Amniotic epithelial cell (primary cell): ENCODE measurements around the gene LHX6.

Source experiments
- DNase-seq: peaks from one replicate; pipeline ENCODE4 v3.0.0-alpha.2; 2010; ENCODE audit warnings: low read depth

Gene LHX6

DNA sequence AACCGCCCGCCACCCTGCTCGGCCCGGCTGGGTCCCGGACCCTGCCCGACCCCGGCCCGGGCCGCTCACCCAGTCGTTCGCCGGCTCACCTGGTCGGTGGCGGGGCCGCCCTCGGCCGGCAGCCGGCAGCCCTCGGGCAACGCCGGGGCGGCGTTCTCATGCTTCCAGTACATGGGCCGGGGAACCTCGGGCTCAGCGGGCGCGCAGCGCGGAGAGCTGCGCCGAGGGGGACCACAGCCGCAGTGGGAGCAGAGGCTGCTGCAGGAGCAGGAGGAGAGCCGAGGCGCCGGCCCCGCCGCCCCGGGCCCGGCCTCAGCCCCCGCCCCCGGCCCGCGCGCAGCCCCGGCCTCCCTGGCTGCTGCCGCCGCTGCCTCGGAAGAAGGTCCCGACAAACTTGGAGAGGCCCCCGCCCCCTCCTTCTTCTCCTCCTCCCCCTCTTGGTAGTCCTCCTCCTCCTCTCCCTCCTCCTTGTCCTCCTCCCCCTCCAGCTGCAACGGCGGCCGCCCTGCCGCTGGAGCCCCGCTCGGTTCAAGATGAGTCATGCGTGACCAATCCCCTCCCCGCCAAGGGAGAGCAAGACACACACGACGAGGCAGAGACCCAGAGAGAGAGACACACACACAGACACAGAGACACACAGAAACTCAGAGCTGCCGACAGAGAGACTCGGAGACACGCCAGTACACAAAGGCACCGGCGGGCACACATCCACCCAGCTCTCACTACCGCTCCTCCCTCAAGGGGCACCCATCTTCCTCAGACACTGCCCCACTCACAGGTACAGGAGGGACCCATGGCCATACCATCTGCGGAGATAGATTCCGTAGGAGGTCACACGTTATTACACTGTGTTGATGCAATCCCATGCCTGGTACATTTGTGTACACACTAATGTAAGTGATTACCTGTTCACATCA lies at the start of gene LHX6:
Gene LHX6 (minus strand): TSS at position 390 of the 917 bp plus-strand sequence. CDS start 217 bp downstream, at position 173.
- DNase-seq: peak; percentile 16

GRCh38 chr9:122277285-122277897 lies 48.6 kb upstream of the LHX6 start:
- DNase-seq: no peak

GRCh38 chr9:122276096-122276495 lies 47.3 kb upstream of the LHX6 start:
- no peak for DNase-seq

GRCh38 chr9:122274055-122274454 lies 45.3 kb upstream of the LHX6 start:
- DNase-seq: no peak

DNA sequence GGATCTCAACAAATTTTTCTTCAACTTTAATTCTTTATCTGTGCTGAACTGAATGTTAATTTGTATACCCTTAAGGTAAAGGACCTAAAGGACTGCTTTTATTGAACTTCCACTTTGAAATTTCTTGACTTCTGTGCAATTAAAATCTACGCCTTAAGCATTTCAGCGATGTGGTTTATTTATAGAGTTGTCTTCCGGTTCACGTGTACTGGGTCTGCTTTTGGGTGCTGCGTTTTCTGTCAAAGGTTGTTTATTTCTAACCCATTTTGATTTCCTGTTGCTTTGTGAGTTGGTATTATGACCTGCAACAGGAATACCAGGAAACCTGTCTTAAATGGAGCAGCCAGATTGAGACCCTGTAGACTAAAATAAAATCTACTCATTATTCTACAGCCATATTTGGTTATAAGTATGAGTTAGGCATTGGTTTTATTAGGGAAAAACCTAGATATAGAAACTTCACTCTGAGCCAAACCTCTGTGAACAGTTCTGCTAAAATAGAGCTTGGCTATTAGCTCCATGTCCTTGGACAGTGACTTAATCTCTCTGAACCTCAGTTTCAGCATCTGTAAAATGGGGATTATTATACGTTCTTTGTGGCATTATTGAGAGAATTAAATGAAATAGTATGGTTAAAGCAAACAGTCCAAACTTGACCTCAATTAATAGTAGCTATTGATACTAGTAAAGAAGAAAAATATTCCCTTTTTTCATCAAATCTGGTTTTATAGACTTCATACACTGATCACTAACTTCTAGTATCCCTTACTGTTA lies 39.5 kb upstream of the LHX6 start:
- no peak for DNase-seq

DNA sequence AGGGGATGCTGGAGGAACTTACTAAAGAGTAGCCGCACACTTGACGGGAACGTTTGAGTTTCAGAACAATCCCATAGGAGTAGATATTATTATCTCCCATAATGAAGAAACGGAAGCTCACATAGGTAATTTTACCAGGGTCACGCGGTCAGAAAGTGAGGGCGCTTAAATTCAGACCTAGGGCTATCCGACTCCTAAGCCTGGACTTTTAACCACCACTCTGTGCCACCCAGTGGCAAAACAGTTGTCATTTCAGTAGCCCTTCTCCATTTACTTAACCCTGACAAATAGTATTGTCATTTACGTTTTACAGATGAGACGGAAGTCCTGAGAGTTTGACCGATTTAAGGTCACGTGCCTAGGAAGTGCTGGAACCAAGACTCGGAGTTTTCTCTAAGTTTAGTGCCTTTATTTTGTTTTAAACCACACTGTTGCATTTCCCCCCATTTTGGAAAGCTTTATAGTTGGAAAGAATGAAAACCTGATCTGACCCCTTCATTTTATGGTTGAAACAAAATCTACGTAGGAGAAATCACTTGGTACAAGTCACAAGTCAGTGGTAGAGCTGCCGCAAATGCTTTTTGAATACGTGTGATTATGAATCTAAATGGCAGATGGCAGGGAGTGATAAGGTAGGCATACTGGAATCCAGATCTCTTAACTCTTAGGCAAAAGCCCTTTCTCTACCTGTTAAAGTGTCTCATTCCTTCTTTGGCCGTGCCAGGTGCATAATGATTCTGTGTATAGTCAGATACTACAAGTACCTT lies 36.6 kb upstream of the LHX6 start:
- peak; percentile 20 for DNase-seq

- DNase-seq: peak; percentile 81
Measured at GRCh38 chr9:122264360-122265148, 35.8 kb upstream of the LHX6 start, which contains the start of the genes MRRF and RBM18. Gene MRRF (plus strand): TSS chr9:122264882. CDS start chr9:122270892, 6,010 bp downstream. Gene RBM18 (minus strand): TSS chr9:122264840. CDS start chr9:122261492, 3,348 bp downstream.

- DNase-seq: peak; percentile 13
Measured at GRCh38 chr9:122263699-122264349, 35.1 kb upstream of the LHX6 start.

DNA sequence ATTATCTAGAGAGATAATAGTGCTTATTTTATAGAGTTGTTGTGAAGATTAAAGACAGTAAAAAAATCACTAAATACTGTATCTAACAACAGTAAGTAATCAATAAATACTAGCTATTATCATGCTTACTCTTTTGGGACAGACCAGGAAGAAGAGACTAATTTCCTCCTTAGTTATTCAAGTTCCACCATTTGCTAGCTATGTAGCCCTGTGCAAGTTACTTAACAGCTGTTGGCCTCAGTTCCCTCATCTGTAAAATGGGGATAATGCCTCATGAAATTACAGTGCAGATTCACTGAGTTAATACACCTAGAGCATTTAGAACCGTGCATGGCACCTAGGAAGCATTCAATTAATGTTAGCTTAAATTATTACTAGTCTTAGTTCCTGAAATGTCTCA lies 33.3 kb upstream of the LHX6 start:
- no peak for DNase-seq

- DNase-seq: peak; percentile 26
Measured at GRCh38 chr9:122261469-122261881, 32.7 kb upstream of the LHX6 start.

- DNase-seq: no peak
Measured at GRCh38 chr9:122258886-122259415, 30.2 kb upstream of the LHX6 start.

- DNase-seq: no peak
Measured at GRCh38 chr9:122256206-122256605, 27.4 kb upstream of the LHX6 start.

DNA sequence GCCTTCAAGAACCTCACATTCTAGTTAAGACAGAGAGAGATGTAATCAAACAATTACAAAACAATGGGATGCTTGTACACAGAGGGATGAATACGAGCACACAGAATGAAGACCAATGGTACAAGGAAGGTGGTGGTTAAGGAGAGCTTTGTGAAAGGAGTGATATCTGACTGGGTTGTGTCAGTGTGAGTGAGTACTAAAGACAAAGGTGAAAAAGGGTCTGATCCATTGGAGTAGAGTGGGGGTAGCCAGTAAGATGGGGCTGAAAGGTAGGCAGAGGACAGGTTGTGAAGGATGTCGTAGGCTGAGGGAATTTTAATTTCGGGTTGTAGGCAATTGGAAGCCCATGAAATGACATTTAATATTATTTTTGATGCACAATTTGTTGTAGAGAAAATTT lies 26.0 kb upstream of the LHX6 start:
- DNase-seq: no peak

DNA sequence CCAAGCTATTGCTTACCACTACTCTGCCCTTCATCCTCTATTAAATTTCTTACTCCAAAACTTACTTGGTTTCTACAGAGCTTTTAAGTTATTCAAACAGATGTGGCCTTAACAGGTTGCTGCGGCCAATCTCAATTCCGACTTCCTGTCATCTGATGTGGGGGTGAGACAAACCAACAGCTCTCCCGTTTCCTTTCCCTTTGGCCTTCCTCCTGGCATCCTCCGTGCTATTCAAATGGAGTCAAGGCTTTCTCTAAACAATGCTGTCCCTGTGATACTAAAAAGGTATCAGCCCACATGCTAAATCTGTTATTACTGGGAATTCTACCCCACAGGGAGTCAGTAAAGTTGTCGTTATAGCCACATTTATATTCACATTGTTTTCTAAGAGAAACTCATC lies 24.0 kb upstream of the LHX6 start:
- no peak for DNase-seq

GRCh38 chr9:122251351-122251750 lies 22.6 kb upstream of the LHX6 start:
- no peak for DNase-seq

GRCh38 chr9:122248448-122248865 lies 19.7 kb upstream of the LHX6 start:
- DNase-seq: no peak

GRCh38 chr9:122246666-122247065 lies 17.9 kb upstream of the LHX6 start:
- DNase-seq: no peak

- no peak for DNase-seq
Measured at GRCh38 chr9:122244349-122244748, 15.6 kb upstream of the LHX6 start.

GRCh38 chr9:122239722-122240121 lies 11.0 kb upstream of the LHX6 start:
- DNase-seq: no peak

DNA sequence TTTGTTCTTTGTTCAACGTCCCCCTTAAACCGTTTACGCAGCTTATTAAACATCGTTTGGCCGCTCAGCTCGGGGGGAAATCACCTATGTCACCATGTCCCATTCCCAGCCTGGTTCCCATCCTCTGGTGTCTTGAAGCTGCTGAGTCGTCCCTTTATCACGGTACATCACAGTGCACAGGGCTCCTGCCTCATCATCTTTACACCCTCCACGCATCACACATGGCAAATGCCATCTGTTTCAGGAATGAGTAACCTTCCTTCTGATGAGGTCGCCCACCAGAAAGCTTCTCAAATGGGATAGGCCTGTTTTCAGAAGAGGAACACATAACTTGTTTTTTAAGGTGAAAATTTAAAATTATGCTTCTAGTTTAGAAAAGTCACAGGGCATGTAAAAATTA lies 7.9 kb upstream of the LHX6 start:
- DNase-seq: no peak
